Measurements from ENCODE around the gene ASB10.

- TF ChIP-seq POLR2A (IDR thresholded peaks at IDR 0.05) (no peak), CTCF (IDR thresholded peaks at IDR 0.05) (no peak)
Measured at GRCh38 chr7:151229249-151229648, 42.2 kb upstream of the ASB10 start.
